ENCODE data around the gene C1orf87.
A peak's percentile ranks its signal among the peaks of the same experiment; 100 is the strongest.
"Not testable (repeated sequence)": the region's sequence is repeated elsewhere in the genome, so short reads cannot be mapped to it uniquely, and the experiment has no call there.

The C1orf87 gene

GRCh38 chr1:59999746-60000145 lies 73.8 kb downstream of the C1orf87 start:
- no peak for FAIRE-seq

DNA sequence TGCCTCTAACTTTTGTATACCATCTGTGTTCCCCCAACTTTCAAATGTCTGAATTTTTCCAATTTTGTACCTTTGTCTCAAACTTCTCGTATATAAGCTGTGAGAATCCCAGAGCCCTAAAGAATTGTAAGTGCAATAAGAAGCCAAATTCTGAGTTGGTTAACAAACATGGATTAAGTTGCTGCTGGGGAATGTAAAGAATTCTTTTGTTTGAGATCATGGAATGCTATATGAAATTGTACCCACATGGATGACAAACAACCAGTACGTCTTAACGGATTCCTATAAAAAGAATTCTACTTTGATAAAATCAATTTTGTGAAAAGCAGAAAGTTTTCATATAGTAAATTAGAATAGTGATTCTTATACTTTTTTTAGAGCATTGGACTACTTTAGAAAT lies 74.6 kb downstream of the C1orf87 start:
- FAIRE-seq: no peak
- no peak for DNase-seq (ENCODE audit: extremely low spot score, insufficient read length, low read depth)

More at GRCh38 chr1:59999746-60000145, 73.8 kb downstream of the C1orf87 start:
- DNase-seq (ENCODE audit: extremely low spot score, insufficient read length, low read depth): no peak

GRCh38 chr1:59997479-59998115 lies 76.0 kb downstream of the C1orf87 start:
- FAIRE-seq: no peak
- no peak for DNase-seq (ENCODE audit: extremely low spot score, insufficient read length, low read depth)

GRCh38 chr1:59994302-59995198 lies 79.0 kb downstream of the C1orf87 start:
- no peak for DNase-seq (ENCODE audit: extremely low spot score, insufficient read length, low read depth)

DNA sequence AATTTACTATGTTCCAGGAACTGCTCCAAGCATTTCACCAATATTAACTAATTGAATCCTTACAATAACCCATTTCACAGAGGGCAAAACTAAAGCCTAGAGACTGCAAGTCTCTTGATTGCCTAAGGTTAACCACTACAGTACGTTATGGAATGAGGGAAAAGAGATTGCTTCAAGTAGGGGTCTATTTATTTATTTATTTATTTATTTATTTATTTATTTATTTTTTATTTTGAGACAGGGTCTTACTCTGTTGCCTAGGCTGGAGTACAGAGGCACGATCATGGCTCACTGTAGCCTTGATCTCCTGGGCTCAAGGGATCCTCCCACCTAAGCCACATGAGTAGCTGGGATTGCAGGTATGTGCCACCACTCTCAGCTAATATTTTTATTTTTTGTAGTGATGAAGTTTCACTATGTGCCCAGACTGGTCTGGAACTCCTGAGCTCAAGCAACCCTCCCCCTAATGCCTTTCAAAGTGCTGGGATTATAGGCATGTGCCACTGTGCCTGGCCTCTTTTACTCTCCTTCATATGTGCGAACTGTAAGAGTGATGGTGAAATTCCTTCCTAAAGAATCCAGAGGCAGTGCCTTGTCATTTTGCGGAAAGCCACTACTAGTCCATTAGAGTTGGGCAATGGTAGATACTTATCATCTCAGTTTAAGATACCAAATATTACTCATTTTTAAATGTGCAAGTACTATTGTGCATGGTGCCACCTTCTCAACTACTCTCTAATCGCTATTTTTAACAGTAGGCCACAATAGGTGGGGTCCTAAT lies 81.3 kb downstream of the C1orf87 start:
- DNase-seq (ENCODE audit: extremely low spot score, insufficient read length, low read depth) (no peak), FAIRE-seq (no peak)

More at GRCh38 chr1:59994302-59995198, 79.0 kb downstream of the C1orf87 start:
- FAIRE-seq: no peak

DNA sequence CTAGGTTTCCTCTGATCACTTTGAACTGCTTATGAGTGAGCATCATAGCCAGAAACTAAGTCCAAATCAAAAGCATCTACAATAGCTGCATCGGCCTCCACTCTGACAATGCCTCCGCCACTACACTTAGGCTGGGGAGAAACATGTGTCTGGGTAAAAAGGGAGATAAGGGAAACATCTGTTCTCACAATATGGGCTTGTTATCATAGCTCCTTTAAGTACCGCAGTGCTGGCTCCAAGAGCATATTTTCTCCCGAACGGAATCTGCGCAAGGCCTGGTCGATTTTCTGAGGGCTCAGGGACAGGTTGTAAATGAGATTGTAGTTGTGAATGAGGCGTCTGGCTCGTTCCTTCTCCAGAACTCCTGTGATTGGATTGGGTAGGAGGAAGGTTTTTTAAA lies 83.1 kb downstream of the C1orf87 start:
- no peak for DNase-seq (ENCODE audit: extremely low spot score, insufficient read length, low read depth)
- FAIRE-seq: no peak

DNA sequence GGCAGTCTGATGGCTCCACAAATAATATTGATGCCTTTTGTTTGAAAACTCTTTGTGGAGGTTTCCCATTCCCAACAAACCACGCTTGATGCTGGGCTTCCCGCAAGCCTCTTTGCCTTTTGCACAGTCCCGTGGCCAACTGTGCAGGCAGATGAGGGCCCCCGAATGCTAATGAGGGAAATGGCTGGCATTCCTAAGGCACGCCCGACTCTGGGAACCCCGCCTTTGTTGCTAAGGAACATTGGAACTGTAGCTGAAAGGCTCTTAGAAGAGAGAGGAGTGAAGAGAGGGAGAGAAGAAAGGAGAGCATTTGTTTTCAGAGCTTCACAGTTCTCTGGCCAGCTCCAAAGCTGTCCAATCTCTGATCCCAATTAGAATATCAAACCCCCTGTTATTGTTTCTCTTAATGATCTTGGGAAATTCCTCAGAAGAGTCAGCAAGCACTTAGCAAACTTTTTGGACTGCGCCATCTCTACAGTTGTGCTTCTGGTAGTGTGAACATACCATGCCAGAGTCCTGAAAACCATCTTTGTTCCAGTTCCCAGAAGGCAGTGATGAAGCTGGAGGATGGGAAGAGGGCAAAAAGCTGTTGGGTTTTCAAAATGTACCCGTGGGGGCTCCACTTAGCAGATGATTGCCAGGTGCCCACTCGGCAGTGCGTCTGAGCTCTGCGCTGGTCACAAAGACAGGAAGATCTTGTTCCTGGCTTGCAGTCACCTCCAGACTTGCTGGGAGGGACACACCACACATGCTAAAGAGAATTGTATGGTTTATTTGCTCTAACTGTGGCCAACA lies 86.9 kb downstream of the C1orf87 start:
- FAIRE-seq (no peak), DNase-seq (ENCODE audit: extremely low spot score, insufficient read length, low read depth) (no peak)

- no peak for FAIRE-seq
- DNase-seq (ENCODE audit: extremely low spot score, insufficient read length, low read depth): no peak
Measured at GRCh38 chr1:59985911-59986515, 87.6 kb downstream of the C1orf87 start.

DNA sequence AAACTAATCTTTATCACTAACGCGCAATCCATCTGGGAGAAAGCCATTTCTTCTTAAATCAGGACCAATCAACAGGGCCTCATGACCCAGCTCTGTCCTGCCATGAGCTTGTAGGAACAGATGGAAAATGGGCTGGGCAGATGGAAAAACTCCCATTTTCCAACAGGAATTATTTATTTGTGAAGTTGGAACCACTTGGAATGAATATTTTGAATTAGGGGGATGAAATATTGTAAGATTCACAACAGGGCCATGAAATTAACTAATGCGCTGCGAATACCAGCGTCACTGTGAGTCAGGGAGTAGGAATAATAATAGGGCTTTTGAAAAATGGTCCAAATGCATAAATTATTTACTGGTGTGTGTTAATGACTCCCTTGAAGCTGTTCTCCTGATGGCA lies 93.9 kb downstream of the C1orf87 start:
- FAIRE-seq (no peak), DNase-seq (ENCODE audit: extremely low spot score, insufficient read length, low read depth) (no peak)

DNA sequence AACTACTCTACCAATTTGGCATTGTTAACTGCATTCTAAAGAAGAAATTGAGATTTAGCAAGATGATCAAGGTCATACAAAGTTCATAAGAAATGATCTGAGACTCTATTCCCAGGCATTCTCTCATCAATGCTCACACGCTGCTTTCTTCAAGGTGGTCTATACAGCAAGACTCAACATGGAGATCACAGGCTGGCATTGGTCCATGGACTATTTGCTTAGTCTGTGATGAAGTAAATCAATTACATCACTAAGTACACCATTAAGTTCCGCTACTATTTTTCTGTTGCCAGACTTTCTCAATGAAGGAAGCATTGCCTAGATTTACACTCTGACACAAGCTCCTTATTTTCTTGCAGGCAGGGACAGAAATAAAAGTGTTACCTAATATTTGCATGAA lies 95.1 kb downstream of the C1orf87 start:
- FAIRE-seq (no peak), DNase-seq (ENCODE audit: extremely low spot score, insufficient read length, low read depth) (no peak)

DNA sequence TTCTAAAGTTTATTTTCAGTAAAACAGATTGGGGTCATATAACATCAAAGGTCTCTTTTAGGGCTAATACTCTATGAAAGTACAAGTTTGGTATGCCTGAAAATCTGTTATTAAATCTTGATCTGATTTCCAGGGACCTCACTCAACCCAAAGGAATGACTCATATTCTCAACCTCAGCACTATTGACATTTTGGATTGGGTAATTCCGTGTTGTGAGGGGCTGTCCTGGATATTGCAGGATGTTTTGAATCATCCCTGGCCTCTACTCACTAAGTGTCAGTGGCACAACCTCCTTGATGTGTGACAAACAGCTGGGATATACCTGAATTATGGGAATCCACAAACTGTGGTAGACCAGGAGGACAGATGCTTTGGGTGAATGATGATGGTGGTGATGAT lies 95.5 kb downstream of the C1orf87 start:
- FAIRE-seq: no peak
- no peak for DNase-seq (ENCODE audit: extremely low spot score, insufficient read length, low read depth)

DNA sequence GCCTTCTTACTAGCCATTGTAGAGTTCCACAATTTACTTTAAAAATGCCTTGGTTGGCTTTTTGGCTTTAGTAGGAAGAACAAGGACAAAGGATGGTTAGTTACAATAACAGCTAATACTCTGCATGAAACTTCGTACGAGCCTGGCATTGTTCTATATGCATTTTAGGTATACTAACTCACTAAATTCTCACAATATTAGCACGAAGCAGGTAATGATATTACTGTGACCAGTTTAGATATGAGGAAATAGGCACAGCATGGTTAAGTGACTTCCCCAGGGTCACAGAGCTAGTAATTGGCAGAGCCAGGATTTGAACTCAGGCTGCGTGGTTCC lies 96.5 kb downstream of the C1orf87 start:
- FAIRE-seq: peak; percentile 18
- no peak for DNase-seq (ENCODE audit: extremely low spot score, insufficient read length, low read depth)

DNA sequence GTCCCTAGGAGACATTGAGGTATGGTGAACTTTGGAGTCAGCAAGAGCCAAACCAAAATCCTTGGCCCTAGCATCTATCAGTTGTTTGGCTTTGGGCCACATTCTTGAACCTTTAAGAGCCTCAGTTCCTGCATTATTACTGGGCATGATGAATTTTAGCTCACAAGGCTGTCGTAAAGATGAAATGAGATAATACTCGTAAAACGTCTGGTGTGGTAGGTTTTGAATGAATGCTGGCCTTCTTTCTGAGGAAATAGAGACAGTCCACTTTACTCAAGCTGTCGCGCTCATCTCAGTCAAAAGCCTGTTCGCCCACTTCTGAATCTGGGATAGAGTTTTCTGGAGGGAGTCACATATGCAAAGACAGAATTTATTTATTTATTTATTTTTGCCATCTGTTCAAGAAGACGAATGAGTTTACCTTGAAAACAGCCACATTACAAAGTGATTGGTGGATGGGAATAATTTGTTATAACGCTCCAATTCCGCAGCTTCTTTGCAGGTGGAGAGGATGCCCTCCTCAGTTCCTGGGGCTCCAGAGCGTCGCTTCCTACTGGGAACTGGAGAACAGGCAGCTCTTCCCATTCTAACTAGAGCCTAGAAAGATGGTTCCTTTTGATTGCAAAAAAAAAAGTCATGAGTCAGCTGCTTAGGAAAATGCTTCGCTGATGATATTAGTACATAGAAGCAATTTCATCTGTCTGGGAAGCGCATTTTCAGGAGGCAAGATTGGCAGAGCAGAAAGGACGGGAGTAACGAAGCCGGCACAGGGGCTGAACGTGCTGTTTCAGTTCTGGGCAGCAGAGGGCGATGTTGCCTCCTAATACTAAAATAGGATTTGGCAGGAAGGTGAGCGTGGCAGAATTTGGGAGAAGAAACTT lies 97.1 kb downstream of the C1orf87 start:
- peak; percentile 20 for DNase-seq (ENCODE audit: extremely low spot score, insufficient read length, low read depth)
- peak; percentile 63 for FAIRE-seq

DNA sequence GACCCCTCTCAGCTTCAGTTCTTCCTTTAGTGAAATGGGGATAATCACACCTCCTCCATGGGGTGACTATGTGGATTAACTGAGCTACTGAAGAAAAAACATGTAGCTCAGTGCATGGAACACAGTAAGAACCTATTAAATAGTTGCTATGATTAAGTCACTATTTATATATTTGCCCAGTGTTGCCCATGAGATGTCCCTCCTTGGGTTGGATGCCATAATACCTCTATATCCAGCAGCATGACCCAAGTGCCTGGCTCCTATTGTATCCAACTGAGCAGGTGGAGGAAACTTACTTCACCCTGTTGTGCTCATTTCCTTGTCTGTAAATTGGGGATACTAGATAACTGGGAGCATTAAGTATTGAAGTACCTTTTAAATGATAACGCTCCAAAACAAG lies 99.9 kb downstream of the C1orf87 start:
- FAIRE-seq (no peak), DNase-seq (ENCODE audit: extremely low spot score, insufficient read length, low read depth) (no peak)

GRCh38 chr1:59972216-59972927 lies 101.2 kb downstream of the C1orf87 start:
- no peak for DNase-seq (ENCODE audit: extremely low spot score, insufficient read length, low read depth)

DNA sequence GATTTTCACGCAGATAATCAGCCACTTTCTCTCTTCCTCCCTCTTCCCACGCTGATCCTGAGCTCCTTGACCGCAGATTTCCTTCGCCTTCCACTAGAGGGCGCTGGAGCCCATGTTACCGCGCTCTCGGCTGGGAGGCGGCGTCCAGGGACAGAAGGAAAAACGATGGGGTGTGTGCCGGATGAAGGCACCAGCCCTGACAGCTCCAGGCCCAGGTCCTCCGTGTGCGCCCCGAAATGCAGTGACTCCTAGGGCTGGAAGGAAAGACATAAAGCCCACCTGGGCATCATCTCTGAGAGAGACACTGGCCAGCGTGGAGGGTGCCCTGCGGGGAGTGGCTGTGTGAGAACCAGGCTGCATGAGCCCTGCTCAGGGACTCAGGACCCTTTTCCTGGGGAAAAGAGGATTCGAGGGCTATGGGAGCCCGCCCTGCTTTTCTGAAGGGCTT lies 102.1 kb downstream of the C1orf87 start:
- DNase-seq (ENCODE audit: extremely low spot score, insufficient read length, low read depth) (peak; percentile 17), FAIRE-seq (peak; percentile 73)

More at GRCh38 chr1:59972216-59972927, 101.2 kb downstream of the C1orf87 start:
- no peak for FAIRE-seq

GRCh38 chr1:59969542-59970175 lies 103.9 kb downstream of the C1orf87 start:
- FAIRE-seq: not testable (repeated sequence)

More at GRCh38 chr1:59969542-59970175, 103.9 kb downstream of the C1orf87 start:
- DNase-seq (ENCODE audit: extremely low spot score, insufficient read length, low read depth): not testable (repeated sequence)

Data from GM18507 (cell line).